Mucosa of descending colon (tissue), 3 donors: ENCODE measurements around the gene MALT1. TPM values are rescaled to one million over a fixed set of nuclear protein-coding genes. Genes with fewer than 3 reads are reported as not detected.

Experiments
- ATAC-seq: fragments of 200-7000 bp; cut with Tn5 transposase; one replicate; pipeline ENCODE4 v1.9.1; 2020; ENCODE audit warnings: mild to moderate bottlenecking, moderate library complexity
- DNase-seq, 3 donors: peaks; one replicate each; pipeline ENCODE4 v3.0.0-alpha.2; 2020
- H3K36me3 ChIP-seq: fragments of 200-600 bp; one replicate; pipeline ENCODE4 v1.8.0; 2021; ENCODE audit warnings: low read depth, mild to moderate bottlenecking
- H3K4me1 ChIP-seq: fragments of 200-600 bp; one replicate; pipeline ENCODE4 v1.8.0; 2021; ENCODE audit warnings: low read depth, mild to moderate bottlenecking
- H3K4me3 ChIP-seq: fragments of 200-600 bp; one replicate; pipeline ENCODE4 v1.8.0; 2021; ENCODE audit warnings: mild to moderate bottlenecking
- H3K9me3 ChIP-seq: fragments of 200-600 bp; one replicate; pipeline ENCODE4 v1.8.0; 2021; ENCODE audit warnings: mild to moderate bottlenecking
- intact Hi-C, 2 donors: fragments of 100-400 bp; cut with DNase I in 1 of 2; cut with micrococcal nuclease in 1 of 2; formaldehyde crosslinking; loops; one replicate each; pipeline versions ENCODE4 v1.11.0 to v1.11.1; 2022; cut with DNase I, micrococcal nuclease
- total RNA-seq, 3 donors: library from RNA; stranded (reverse); fragmentation: NEBNext Ultra II Directional in 2 of 3; extraction: Animal tissue kit (Norgen Biotek cat#: 25700) in 2 of 3; gene quantifications; one replicate each; pipeline versions ENCODE4 v1.2.1 to v1.2.4, GENCODE V29; 2021 to 2023
- TF ChIP-seq, protein P1 (sequence below): fragments of 200-600 bp; IDR thresholded peaks from one replicate; pipeline ENCODE4 v1.8.0; 2022; ENCODE audit warnings: antibody characterized with exemption, mild to moderate bottlenecking
- donor health status: DM: no; HTN: no; CAD: no; lungs with moderate emphysema.
- donor health status: DM: no; HTN: no; CAD: no.
- donor health status: DM: no; HTN: yes; CAD: no.

The MALT1 gene
- total RNA-seq, 3 donors from 2014 or later: 19.5 to 23.4 (median 23.1) TPM

- intact Hi-C loops: no loop called here
- no peak overlapping the region for H3K4me3 ChIP-seq
- no peak for DNase-seq
- no peak for ATAC-seq
- no peaks in the 10 kb centered on the region for H3K4me1 ChIP-seq
- TF ChIP-seq, protein P1, sequence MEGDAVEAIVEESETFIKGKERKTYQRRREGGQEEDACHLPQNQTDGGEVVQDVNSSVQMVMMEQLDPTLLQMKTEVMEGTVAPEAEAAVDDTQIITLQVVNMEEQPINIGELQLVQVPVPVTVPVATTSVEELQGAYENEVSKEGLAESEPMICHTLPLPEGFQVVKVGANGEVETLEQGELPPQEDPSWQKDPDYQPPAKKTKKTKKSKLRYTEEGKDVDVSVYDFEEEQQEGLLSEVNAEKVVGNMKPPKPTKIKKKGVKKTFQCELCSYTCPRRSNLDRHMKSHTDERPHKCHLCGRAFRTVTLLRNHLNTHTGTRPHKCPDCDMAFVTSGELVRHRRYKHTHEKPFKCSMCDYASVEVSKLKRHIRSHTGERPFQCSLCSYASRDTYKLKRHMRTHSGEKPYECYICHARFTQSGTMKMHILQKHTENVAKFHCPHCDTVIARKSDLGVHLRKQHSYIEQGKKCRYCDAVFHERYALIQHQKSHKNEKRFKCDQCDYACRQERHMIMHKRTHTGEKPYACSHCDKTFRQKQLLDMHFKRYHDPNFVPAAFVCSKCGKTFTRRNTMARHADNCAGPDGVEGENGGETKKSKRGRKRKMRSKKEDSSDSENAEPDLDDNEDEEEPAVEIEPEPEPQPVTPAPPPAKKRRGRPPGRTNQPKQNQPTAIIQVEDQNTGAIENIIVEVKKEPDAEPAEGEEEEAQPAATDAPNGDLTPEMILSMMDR: no peak
- no peaks in the 10 kb centered on the region for H3K36me3 ChIP-seq
- no peaks in the 10 kb centered on the region for H3K9me3 ChIP-seq
These were observed 23.6 kb downstream of the MALT1 start for GRCh38 chr18:58694720-58695468.

DNA sequence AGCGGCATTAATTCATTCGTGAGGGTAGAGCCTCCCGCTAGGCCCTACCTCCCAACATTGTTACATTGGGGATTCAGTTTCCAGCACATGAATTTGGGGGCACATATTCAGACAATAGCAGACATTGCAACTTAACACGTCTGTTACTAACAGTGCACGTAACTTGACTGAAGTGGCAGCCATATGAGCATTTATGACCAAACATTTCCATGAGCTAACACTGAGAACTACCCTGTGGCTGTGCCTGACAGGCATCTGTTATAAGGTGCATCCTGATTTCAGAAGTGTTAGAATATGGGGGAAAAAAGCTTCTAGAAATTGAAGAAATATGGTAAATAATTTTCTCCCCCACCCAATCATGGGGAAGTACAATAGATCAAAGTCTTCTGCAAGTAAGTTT lies 24.5 kb downstream of the MALT1 start:
- no peaks in the 10 kb centered on the region for H3K4me1 ChIP-seq
- intact Hi-C loops: no loop called here
- ATAC-seq: no peak
- H3K9me3 ChIP-seq: no peaks in the 10 kb centered on the region
- no peak for DNase-seq
- H3K36me3 ChIP-seq: no peaks in the 10 kb centered on the region
- no peak overlapping the region for H3K4me3 ChIP-seq
- TF ChIP-seq, protein P1: no peak

GRCh38 chr18:58697146-58697545 lies 25.9 kb downstream of the MALT1 start:
- intact Hi-C loops: no loop called here
- H3K9me3 ChIP-seq: no peaks in the 10 kb centered on the region
- no peaks in the 10 kb centered on the region for H3K36me3 ChIP-seq
- no peak overlapping the region for H3K4me3 ChIP-seq
- no peak for ATAC-seq
- no peaks in the 10 kb centered on the region for H3K4me1 ChIP-seq
- TF ChIP-seq, protein P1: no peak
- no peak for DNase-seq

GRCh38 chr18:58698701-58699193 lies 27.5 kb downstream of the MALT1 start:
- intact Hi-C loops: no loop called here
- H3K4me1 ChIP-seq: no peaks in the 10 kb centered on the region
- ATAC-seq: no peak

DNA sequence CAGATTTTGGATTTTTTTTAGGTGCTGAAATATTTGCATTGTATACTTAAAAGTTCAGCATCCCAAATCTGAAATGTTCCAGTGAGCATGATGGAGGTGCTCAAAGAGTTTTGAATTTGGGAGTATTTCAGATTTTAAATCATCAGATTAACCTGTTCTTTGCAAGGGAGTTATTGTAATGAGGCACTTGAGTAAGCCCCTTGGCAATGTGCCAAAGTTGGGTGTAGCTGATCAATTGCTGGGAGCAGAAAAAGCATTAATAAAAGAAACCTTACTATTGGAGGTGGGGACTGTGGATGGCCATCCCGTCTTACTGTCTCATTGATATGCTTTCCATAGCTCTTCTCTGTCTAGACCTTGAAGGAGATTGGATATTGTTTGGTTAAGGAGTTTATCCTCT lies 28.3 kb downstream of the MALT1 start:
- intact Hi-C loops: no loop called here
- no peaks in the 10 kb centered on the region for H3K4me1 ChIP-seq
- H3K9me3 ChIP-seq: no peaks in the 10 kb centered on the region
- H3K4me3 ChIP-seq: no peak overlapping the region
- TF ChIP-seq, protein P1: no peak
- no peak for ATAC-seq
- no peaks in the 10 kb centered on the region for H3K36me3 ChIP-seq
- no peak for DNase-seq

More at GRCh38 chr18:58698701-58699193, 27.5 kb downstream of the MALT1 start:
- H3K4me3 ChIP-seq: no peak overlapping the region
- no peak for DNase-seq
- TF ChIP-seq, protein P1: no peak
- H3K36me3 ChIP-seq: no peaks in the 10 kb centered on the region
- H3K9me3 ChIP-seq: no peaks in the 10 kb centered on the region
